ENCODE measurements around the gene PLIN4.
"Not testable (repeated sequence)": the region's sequence is repeated elsewhere in the genome, so short reads cannot be mapped to it uniquely, and the experiment has no call there.

PLIN4 gene

GRCh38 chr19:4531562-4532165 lies 13.4 kb upstream of the PLIN4 start:
- TF ChIP-seq, protein P1, sequence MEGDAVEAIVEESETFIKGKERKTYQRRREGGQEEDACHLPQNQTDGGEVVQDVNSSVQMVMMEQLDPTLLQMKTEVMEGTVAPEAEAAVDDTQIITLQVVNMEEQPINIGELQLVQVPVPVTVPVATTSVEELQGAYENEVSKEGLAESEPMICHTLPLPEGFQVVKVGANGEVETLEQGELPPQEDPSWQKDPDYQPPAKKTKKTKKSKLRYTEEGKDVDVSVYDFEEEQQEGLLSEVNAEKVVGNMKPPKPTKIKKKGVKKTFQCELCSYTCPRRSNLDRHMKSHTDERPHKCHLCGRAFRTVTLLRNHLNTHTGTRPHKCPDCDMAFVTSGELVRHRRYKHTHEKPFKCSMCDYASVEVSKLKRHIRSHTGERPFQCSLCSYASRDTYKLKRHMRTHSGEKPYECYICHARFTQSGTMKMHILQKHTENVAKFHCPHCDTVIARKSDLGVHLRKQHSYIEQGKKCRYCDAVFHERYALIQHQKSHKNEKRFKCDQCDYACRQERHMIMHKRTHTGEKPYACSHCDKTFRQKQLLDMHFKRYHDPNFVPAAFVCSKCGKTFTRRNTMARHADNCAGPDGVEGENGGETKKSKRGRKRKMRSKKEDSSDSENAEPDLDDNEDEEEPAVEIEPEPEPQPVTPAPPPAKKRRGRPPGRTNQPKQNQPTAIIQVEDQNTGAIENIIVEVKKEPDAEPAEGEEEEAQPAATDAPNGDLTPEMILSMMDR (conservative IDR thresholded peaks at IDR 0.05; ENCODE audit: low read length), result no peak
- no peak for DNase-seq (ENCODE audit: low read depth)
- no peak overlapping the region for H3K4me3 ChIP-seq (ENCODE audit: low read length)

GRCh38 chr19:4529924-4530522 lies 11.7 kb upstream of the PLIN4 start:
- TF ChIP-seq, protein P1 (conservative IDR thresholded peaks at IDR 0.05; ENCODE audit: low read length), result no peak
- no peak for DNase-seq (ENCODE audit: low read depth)
- H3K4me3 ChIP-seq (ENCODE audit: low read length), result no peak overlapping the region

GRCh38 chr19:4528843-4529242 lies 10.6 kb upstream of the PLIN4 start:
- no peak overlapping the region for H3K4me3 ChIP-seq (ENCODE audit: low read length)
- TF ChIP-seq, protein P1 (conservative IDR thresholded peaks at IDR 0.05; ENCODE audit: low read length), result no peak
- no peak for DNase-seq (ENCODE audit: low read depth)

GRCh38 chr19:4527377-4527776 lies 9.1 kb upstream of the PLIN4 start:
- not testable (repeated sequence) for DNase-seq (ENCODE audit: low read depth); H3K4me3 ChIP-seq (ENCODE audit: low read length)

GRCh38 chr19:4525563-4526002 lies 7.3 kb upstream of the PLIN4 start:
- TF ChIP-seq, protein P1 (conservative IDR thresholded peaks at IDR 0.05; ENCODE audit: low read length), result no peak
- no peak overlapping the region for H3K4me3 ChIP-seq (ENCODE audit: low read length)
- DNase-seq (ENCODE audit: low read depth), result no peak

DNA sequence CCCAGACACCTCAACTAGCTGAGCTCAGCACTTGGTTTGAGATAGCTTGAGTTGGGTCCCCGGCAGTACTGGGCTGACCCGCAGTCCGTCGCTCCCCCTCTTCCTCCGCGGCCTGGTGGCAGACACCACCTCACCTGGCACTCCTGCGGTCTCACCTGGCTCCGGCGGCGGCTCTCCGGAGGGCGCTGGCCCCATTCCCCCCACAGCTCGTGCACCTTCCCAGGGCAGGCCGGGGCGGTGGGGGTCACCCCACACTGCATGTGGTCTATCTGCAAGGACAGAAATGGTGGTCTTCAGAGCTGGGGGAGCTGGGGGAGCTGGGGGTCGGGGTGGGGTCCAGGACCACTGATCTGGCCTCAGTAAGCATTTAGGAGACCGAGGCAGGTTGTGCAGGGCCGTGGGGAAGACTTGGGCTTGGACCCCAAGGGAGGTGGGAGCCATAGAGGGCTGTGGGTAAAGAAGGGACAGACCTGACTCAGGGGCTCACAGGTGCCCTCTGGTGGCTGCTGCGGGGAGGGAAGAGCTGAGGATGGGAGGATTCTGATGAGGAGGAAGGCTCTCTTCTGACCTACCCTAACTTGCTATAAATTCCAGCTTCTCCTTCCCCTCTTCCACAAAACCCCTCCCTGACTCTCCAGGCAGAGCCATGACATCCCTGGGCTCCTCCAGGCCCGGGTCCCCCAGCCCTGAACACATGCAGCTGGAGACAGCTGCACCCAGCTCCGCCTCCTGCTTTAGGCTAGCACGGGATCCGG lies 6.7 kb upstream of the PLIN4 start:
- H3K4me3 ChIP-seq (ENCODE audit: low read length), result no peak overlapping the region
- DNase-seq (ENCODE audit: low read depth), result peak; percentile 21
- TF ChIP-seq, protein P1 (conservative IDR thresholded peaks at IDR 0.05; ENCODE audit: low read length), result peak; percentile 79

DNA sequence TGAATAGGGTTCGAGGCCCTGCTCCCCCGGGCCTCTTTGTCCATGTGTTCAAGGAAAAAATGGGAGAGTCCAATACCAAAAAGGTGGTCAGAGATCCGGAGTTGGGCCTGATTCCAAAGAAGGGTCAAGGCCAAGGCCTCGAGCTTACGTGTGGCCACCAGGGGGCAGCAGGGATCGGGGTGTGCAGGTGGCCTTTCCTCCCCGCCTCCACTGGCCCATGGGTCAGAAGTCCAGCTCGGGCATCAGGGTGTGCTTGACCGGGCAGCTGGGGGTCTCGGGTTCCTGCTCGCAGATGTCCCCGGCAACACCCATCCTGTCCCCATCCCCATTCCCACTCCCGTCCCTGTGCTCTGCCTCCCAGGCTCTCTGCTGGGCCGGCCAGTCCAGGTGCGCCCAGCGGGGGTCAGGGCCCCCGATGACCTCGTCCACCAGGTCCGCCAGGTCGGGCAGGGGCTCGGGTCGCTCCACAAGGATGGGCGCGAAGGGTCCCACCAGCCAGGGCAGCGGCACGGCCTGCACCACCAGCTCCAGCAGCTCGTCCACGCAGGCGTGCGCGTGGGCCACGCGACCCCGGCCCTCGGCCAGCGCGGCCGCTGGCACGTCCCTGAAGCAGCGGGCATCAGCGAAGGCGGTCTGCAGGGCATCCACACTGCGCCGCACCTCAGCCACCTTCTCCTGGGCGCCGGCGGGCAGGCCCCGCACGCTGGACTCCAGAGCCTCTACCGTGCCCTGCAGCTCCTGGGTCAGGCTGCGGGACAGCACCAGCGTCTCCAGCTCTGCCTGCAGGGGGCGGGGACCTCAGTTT lies 5.2 kb upstream of the PLIN4 start:
- TF ChIP-seq, protein P1 (conservative IDR thresholded peaks at IDR 0.05; ENCODE audit: low read length), result peak; percentile 68
- H3K4me3 ChIP-seq (ENCODE audit: low read length), result no peak overlapping the region
- peak; percentile 21 for DNase-seq (ENCODE audit: low read depth)
